HepG2 (cell line): ENCODE data around the gene STMN1. TPM values are rescaled to one million over a fixed set of nuclear protein-coding genes. Genes with fewer than 3 reads are reported as not detected.
A peak's percentile ranks its signal among the peaks of the same experiment; 100 is the strongest.

Source experiments
- ATM ChIP-seq: fragments of 450-650 bp; IDR thresholded peaks from 2 replicates; pipeline ENCODE4 v1.7.1; 2017; ENCODE audit warnings: mild to moderate bottlenecking, borderline replicate concordance
- ELF3 ChIP-seq: IDR thresholded peaks from 2 replicates; pipeline ENCODE4 v1.6.1; 2016; ENCODE audit warnings: missing genetic modification reagents, missing compliant biosample characterization
- FOSL1 ChIP-seq: sonication (generic); formaldehyde crosslinking; IDR thresholded peaks from 2 replicates; pipeline ENCODE4 v1.9.0; 2021; ENCODE audit warnings: missing genetic modification reagents, borderline replicate concordance
- FOXO4 ChIP-seq: sonication (generic); formaldehyde crosslinking; conservative IDR thresholded peaks from 2 replicates; pipeline ENCODE4 v1.8.1; 2023; ENCODE audit warnings: missing genetic modification reagents
- GABPB1 ChIP-seq: IDR thresholded peaks from 2 replicates; pipeline ENCODE4 v1.6.1; 2016; ENCODE audit warnings: mild to moderate bottlenecking, missing genetic modification reagents, moderate library complexity, missing compliant biosample characterization
- NKX3-1 ChIP-seq: sonication (generic); formaldehyde crosslinking; IDR thresholded peaks from 2 replicates; pipeline ENCODE4 v1.5.0; 2020; ENCODE audit warnings: missing genetic modification reagents
- PAXIP1 ChIP-seq: sonication (generic); formaldehyde crosslinking; conservative IDR thresholded peaks from 2 replicates; pipeline ENCODE4 v1.4.0; 2020; ENCODE audit warnings: mild to moderate bottlenecking, missing genetic modification reagents, moderate library complexity
- RORA ChIP-seq: sonication (generic); formaldehyde crosslinking; IDR thresholded peaks from 2 replicates; pipeline ENCODE4 v1.5.0; 2020; ENCODE audit warnings: mild to moderate bottlenecking, missing genetic modification reagents, moderate library complexity
- SAP130 ChIP-seq: IDR thresholded peaks from 2 replicates; pipeline ENCODE4 v1.6.1; 2016; ENCODE audit warnings: low read depth
- SNRNP70 ChIP-seq: fragments of 200-400 bp; formaldehyde crosslinking; IDR thresholded peaks from 2 replicates; pipeline ENCODE4 v1.6.1; 2017; ENCODE audit warnings: mild to moderate bottlenecking, low read depth, low read length, moderate library complexity
- ZC3H13 ChIP-seq: sonication (generic); formaldehyde crosslinking; IDR thresholded peaks from 2 replicates; pipeline ENCODE4 v1.8.1; 2023; ENCODE audit warnings: mild to moderate bottlenecking, missing genetic modification reagents, moderate library complexity
- ZFP82 ChIP-seq: sonication (generic); formaldehyde crosslinking; IDR thresholded peaks from 2 replicates; pipeline ENCODE4 v1.5.1; 2020; ENCODE audit warnings: mild to moderate bottlenecking, missing genetic modification reagents, borderline replicate concordance
- ZNF367 ChIP-seq: sonication (generic); formaldehyde crosslinking; IDR thresholded peaks from 2 replicates; pipeline ENCODE4 v1.4.0; 2020; ENCODE audit warnings: missing genetic modification reagents, borderline replicate concordance
- ZNF567 ChIP-seq: sonication (generic); formaldehyde crosslinking; IDR thresholded peaks from 2 replicates; pipeline ENCODE4 v1.8.1; 2023; ENCODE audit warnings: mild to moderate bottlenecking, missing genetic modification reagents, borderline replicate concordance
- ZNF660 ChIP-seq: sonication (generic); formaldehyde crosslinking; IDR thresholded peaks from 2 replicates; pipeline ENCODE4 v1.5.1; 2020; ENCODE audit warnings: mild to moderate bottlenecking, low read depth, missing genetic modification reagents, borderline replicate concordance
- ZNF775 ChIP-seq: sonication (generic); formaldehyde crosslinking; IDR thresholded peaks from 2 replicates; pipeline ENCODE4 v1.4.0; 2020; ENCODE audit warnings: missing genetic modification reagents, mild to moderate bottlenecking, moderate library complexity, borderline replicate concordance
- ZNF790 ChIP-seq: sonication (generic); formaldehyde crosslinking; IDR thresholded peaks from 2 replicates; pipeline ENCODE4 v1.8.0; 2022; ENCODE audit warnings: missing genetic modification reagents, mild to moderate bottlenecking, borderline replicate concordance
- polyA plus RNA-seq, 8 experiments: library from polyadenylated mRNA; depleted of rRNA in 3 of 8; stranded (reverse) in 7 of 8; unstranded in 1 of 8; fragments of >200 nt; fragmentation: Illumina TruSeq in 4 of 8; extraction: Trizol in 4 of 8; gene quantifications; 2 replicates each; pipeline versions ENCODE4 v1.2.1 to v1.2.3, GENCODE V29; 2011 to 2016; ENCODE audit warnings: low read depth in 4 of 8, missing spikeins in 1 of 8, mixed read lengths in 1 of 8; ENCODE audit not compliant: insufficient read depth in 1 of 8
- total RNA-seq, 5 experiments: library from RNA; depleted of rRNA; stranded (reverse); fragments of >200 nt; fragmentation: Illumina TruSeq; extraction: Trizol; gene quantifications; 2 replicates each; pipeline ENCODE4 v1.2.3, GENCODE V29; 2016; ENCODE audit warnings: low read depth in 1 of 5
- TF ChIP-seq, protein P1 (sequence below): sonication (generic); formaldehyde crosslinking; IDR thresholded peaks from 2 replicates; pipeline ENCODE4 v1.5.0; 2020; ENCODE audit warnings: mild to moderate bottlenecking, missing genetic modification reagents

The STMN1 gene
- total and polyA plus RNA-seq, 2 of the 13 experiments (the other 11 are each of a cell fraction or from before 2014, with no cell fraction given): 45.9 to 409 TPM

DNA sequence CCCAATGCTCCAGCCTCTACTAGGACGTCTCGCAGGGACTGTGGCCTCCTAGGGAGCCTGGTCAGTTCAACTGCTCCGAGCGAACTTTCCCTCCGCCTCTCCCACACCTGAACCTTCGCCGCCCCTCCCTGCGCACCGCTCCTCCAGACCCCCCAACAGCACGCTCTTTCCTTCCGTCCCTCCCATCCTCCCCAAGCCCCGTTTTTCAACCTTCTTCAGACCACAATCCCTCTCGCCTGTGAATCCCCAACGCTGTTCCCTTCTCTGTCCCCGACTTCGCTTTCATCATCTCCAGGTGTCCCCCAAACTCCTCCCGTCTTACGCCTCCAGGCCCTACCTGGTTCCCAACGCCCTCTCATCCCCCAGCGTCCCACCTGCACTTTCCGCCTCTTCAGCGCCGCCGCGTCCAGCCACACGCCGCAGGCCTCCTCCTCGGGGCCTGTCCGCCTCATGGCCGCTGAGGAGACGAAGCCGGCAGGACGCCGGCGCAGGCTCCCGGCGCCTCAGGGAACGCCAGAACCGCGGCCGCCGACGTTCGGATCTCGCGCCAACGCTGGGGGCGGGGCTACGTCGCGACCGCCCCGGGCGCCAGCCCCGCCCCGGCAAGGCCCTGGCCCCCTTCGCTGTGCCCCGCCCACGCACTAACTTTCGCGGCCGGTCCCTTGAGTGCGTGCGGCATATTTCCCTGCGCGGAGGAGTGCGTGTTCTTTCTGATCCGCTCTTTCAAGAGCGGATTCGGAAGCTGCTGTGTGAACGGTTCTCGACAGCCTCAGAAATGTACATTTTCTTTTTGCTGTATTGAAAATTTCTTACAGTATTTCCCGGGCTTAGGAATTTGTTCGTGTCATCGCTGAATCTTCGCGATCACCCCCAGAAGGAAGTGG lies 47.1 kb downstream of the STMN1 start, which contains the start of gene AUNIP (continued):
- TF ChIP-seq FOXO4 (CRISPR knock-in tag): no peak
- peak; percentile 76 for TF ChIP-seq GABPB1
- TF ChIP-seq, protein P1, sequence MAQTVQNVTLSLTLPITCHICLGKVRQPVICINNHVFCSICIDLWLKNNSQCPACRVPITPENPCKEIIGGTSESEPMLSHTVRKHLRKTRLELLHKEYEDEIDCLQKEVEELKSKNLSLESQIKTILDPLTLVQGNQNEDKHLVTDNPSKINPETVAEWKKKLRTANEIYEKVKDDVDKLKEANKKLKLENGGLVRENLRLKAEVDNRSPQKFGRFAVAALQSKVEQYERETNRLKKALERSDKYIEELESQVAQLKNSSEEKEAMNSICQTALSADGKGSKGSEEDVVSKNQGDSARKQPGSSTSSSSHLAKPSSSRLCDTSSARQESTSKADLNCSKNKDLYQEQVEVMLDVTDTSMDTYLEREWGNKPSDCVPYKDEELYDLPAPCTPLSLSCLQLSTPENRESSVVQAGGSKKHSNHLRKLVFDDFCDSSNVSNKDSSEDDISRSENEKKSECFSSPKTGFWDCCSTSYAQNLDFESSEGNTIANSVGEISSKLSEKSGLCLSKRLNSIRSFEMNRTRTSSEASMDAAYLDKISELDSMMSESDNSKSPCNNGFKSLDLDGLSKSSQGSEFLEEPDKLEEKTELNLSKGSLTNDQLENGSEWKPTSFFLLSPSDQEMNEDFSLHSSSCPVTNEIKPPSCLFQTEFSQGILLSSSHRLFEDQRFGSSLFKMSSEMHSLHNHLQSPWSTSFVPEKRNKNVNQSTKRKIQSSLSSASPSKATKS (CRISPR knock-in tag): no peak
- TF ChIP-seq ZC3H13: peak; percentile 95
- TF ChIP-seq NKX3-1: peak; percentile 90; the same call in 1 of the 2 replicates
- TF ChIP-seq ZNF660 (CRISPR knock-in tag): no peak
- TF ChIP-seq ZFP82 (CRISPR knock-in tag): no peak
- TF ChIP-seq ATM: no peak
- TF ChIP-seq SAP130 (CRISPR knock-in tag): peak; percentile 99
- peak; percentile 57 for TF ChIP-seq PAXIP1 (CRISPR knock-in tag)
- TF ChIP-seq ZNF790: no peak
- no peak for TF ChIP-seq FOSL1
- no peak for TF ChIP-seq ZNF775 (CRISPR knock-in tag)
- TF ChIP-seq SNRNP70: no peak
- no peak for TF ChIP-seq RORA (CRISPR knock-in tag)
- 0 out of 2 replicates have a peak, but pooled peaks have one; percentile 65 for TF ChIP-seq ZNF367
- peak; percentile 83 for TF ChIP-seq ELF3 (CRISPR knock-in tag)
- TF ChIP-seq ZNF567 (CRISPR knock-in tag): no peak
